ENCODE data around the gene LRRC17.

DNA sequence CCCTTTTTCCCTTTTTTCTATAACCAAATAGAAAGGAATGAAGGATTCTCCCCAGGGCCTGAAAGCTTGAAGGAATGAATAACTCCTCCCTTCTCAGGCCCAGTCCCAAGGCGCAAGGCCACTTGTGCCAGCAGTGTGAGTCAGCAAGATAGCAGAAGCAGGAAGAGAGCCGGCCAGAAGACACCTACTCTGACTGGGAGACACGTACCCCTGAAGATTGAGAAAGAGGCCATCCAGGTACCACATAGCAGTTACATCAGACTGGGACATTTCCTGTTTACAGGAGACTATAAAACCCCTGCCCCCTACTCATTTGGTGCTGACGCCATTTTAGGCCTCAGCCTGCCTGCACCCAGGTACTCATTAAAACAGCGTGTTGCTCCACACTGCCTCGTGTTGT lies 65.5 kb downstream of the LRRC17 start:
- TF ChIP-seq, protein P1, sequence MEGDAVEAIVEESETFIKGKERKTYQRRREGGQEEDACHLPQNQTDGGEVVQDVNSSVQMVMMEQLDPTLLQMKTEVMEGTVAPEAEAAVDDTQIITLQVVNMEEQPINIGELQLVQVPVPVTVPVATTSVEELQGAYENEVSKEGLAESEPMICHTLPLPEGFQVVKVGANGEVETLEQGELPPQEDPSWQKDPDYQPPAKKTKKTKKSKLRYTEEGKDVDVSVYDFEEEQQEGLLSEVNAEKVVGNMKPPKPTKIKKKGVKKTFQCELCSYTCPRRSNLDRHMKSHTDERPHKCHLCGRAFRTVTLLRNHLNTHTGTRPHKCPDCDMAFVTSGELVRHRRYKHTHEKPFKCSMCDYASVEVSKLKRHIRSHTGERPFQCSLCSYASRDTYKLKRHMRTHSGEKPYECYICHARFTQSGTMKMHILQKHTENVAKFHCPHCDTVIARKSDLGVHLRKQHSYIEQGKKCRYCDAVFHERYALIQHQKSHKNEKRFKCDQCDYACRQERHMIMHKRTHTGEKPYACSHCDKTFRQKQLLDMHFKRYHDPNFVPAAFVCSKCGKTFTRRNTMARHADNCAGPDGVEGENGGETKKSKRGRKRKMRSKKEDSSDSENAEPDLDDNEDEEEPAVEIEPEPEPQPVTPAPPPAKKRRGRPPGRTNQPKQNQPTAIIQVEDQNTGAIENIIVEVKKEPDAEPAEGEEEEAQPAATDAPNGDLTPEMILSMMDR (IDR thresholded peaks at IDR 0.05 in 2 of 3, conservative IDR thresholded peaks at IDR 0.05 in 1 of 3; ENCODE audit: control insufficient read depth in 2 of 3, extremely low read depth in 1 of 3, insufficient read depth in 1 of 3, low read depth in 3 of 3, low read length in 3 of 3), result no peak
- TF ChIP-seq MYB (IDR thresholded peaks at IDR 0.05; ENCODE audit: borderline replicate concordance, low read depth, low read length) (no peak), BRCA1 (IDR thresholded peaks at IDR 0.05; ENCODE audit: low read depth, low read length) (no peak), SUZ12 (IDR thresholded peaks at IDR 0.05; ENCODE audit: unreplicated experiment) (no peak), SREBF2 (IDR thresholded peaks at IDR 0.05; ENCODE audit: low read length) (no peak), PAX8 (IDR thresholded peaks at IDR 0.05) (no peak), PAX5 (IDR thresholded peaks at IDR 0.05; ENCODE audit: borderline replicate concordance, low read depth, low read length) (no peak), HDAC6 (IDR thresholded peaks at IDR 0.05; ENCODE audit: unreplicated experiment) (no peak), ETV6 (conservative IDR thresholded peaks at IDR 0.05 in 1 of 2, IDR thresholded peaks at IDR 0.05 in 1 of 2; ENCODE audit: borderline replicate concordance in 1 of 2, low read depth in 1 of 2) (no peak), MEF2A (IDR thresholded peaks at IDR 0.05; ENCODE audit: insufficient read depth, low read depth, low read length) (no peak)
- TF ChIP-seq, protein P2, sequence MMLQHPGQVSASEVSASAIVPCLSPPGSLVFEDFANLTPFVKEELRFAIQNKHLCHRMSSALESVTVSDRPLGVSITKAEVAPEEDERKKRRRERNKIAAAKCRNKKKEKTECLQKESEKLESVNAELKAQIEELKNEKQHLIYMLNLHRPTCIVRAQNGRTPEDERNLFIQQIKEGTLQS (IDR thresholded peaks at IDR 0.05; ENCODE audit: borderline replicate concordance, extremely low read depth, low read depth, low read length), result no peak
- TF ChIP-seq, protein P3, sequence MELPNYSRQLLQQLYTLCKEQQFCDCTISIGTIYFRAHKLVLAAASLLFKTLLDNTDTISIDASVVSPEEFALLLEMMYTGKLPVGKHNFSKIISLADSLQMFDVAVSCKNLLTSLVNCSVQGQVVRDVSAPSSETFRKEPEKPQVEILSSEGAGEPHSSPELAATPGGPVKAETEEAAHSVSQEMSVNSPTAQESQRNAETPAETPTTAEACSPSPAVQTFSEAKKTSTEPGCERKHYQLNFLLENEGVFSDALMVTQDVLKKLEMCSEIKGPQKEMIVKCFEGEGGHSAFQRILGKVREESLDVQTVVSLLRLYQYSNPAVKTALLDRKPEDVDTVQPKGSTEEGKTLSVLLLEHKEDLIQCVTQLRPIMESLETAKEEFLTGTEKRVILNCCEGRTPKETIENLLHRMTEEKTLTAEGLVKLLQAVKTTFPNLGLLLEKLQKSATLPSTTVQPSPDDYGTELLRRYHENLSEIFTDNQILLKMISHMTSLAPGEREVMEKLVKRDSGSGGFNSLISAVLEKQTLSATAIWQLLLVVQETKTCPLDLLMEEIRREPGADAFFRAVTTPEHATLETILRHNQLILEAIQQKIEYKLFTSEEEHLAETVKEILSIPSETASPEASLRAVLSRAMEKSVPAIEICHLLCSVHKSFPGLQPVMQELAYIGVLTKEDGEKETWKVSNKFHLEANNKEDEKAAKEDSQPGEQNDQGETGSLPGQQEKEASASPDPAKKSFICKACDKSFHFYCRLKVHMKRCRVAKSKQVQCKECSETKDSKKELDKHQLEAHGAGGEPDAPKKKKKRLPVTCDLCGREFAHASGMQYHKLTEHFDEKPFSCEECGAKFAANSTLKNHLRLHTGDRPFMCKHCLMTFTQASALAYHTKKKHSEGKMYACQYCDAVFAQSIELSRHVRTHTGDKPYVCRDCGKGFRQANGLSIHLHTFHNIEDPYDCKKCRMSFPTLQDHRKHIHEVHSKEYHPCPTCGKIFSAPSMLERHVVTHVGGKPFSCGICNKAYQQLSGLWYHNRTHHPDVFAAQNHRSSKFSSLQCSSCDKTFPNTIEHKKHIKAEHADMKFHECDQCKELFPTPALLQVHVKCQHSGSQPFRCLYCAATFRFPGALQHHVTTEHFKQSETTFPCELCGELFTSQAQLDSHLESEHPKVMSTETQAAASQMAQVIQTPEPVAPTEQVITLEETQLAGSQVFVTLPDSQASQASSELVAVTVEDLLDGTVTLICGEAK (IDR thresholded peaks at IDR 0.05; ENCODE audit: borderline replicate concordance), result no peak

Data from GM12878 (cell line).